Breast epithelium (tissue), 4 donors: ENCODE measurements around the gene GON4L. TPM values are rescaled to one million over a fixed set of nuclear protein-coding genes. Genes with fewer than 3 reads are reported as not detected.
"Not testable (repeated sequence)": the region's sequence is repeated elsewhere in the genome, so short reads cannot be mapped to it uniquely, and the experiment has no call there.

Experiments used
- DNase-seq, 2 donors: peaks; one replicate each; pipeline ENCODE4 v3.0.0-alpha.2; 2019; ENCODE audit warnings: low spot score in 2 of 2
- H3K27ac ChIP-seq, 2 donors: fragments of 200-600 bp; sonication (generic) in 1 of 2; one replicate each; pipeline ENCODE4 v1.5.1; 2016 to 2019; ENCODE audit warnings: mild to moderate bottlenecking in 1 of 2
- H3K27me3 ChIP-seq, 2 donors: fragments of 200-600 bp; sonication (generic) in 1 of 2; one replicate each; pipeline versions ENCODE4 v1.5.1 to v1.6.0; 2017 to 2019; ENCODE audit warnings: control low read depth in 1 of 2, mild to moderate bottlenecking in 1 of 2
- H3K36me3 ChIP-seq: fragments of 200-600 bp; one replicate; pipeline ENCODE4 v1.5.1; 2019
- H3K4me1 ChIP-seq, 2 donors: fragments of 200-600 bp; sonication (generic); one replicate each; pipeline ENCODE4 v1.5.1; 2016 to 2019; ENCODE audit warnings: control low read depth in 1 of 2
- H3K4me3 ChIP-seq, 3 donors: fragments of 200-600 bp; sonication (generic); 1 replicate in 2 of 3; 2 replicates in 1 of 3; pipeline ENCODE4 v1.5.1; 2016 to 2019; ENCODE audit warnings: mild to moderate bottlenecking in 3 of 3, moderate library complexity in 2 of 3
- H3K9me3 ChIP-seq, 2 donors: fragments of 200-600 bp; sonication (generic) in 1 of 2; one replicate each; pipeline ENCODE4 v1.5.1; 2016 to 2019; ENCODE audit warnings: control low read depth in 1 of 2
- CTCF ChIP-seq, 3 donors: fragments of 450-650 bp; IDR thresholded peaks; one replicate each; pipeline ENCODE4 v1.5.1; 2016 to 2017; ENCODE audit warnings: antibody characterized with exemption in 3 of 3, mild to moderate bottlenecking in 3 of 3, moderate library complexity in 3 of 3
- POLR2A ChIP-seq: fragments of 450-650 bp; IDR thresholded peaks from one replicate; pipeline ENCODE4 v1.6.1; 2016; ENCODE audit warnings: antibody characterized with exemption, mild to moderate bottlenecking, moderate library complexity
- POLR2AphosphoS5 ChIP-seq, 3 donors: sonication (generic); formaldehyde crosslinking; IDR thresholded peaks; one replicate each; pipeline ENCODE4 v1.6.1; 2017; ENCODE audit warnings: antibody characterized with exemption in 3 of 3
- intact Hi-C: fragments of 100-400 bp; cut with DNase I; formaldehyde crosslinking; loops from one replicate; pipeline ENCODE4 v1.15.1; 2023; ENCODE audit warnings: low total_unique reads
- total RNA-seq, 3 donors: library from RNA; depleted of rRNA; stranded (reverse); fragments of >200 nt; gene quantifications; one replicate each; pipeline ENCODE4 v1.1.0, GENCODE V29; 2016

The GON4L gene
- total RNA-seq, 3 donors from 2014 or later, result 33.3 to 56.4 (median 56.1) TPM

- DNase-seq, result no peak
- H3K27me3 ChIP-seq, result no peaks in the 10 kb centered on the region
- no peak for TF ChIP-seq POLR2A
- TF ChIP-seq POLR2AphosphoS5 (IDR thresholded peaks at IDR 0.05), result no peak
- TF ChIP-seq CTCF (IDR thresholded peaks at IDR 0.05), result no peak
- no peaks in the 10 kb centered on the region for H3K4me1 ChIP-seq
- no peak overlapping the region for H3K4me3 ChIP-seq
- H3K36me3 ChIP-seq, result peaks cover 5% of the 10 kb centered on the region
- intact Hi-C loops, result no loop called here
- H3K9me3 ChIP-seq, result no peaks in the 10 kb centered on the region
- no peak overlapping the region for H3K27ac ChIP-seq
Observed at GRCh38 chr1:155898888-155899287, 41.9 kb upstream of the GON4L start.

GRCh38 chr1:155897746-155898145, 40.7 kb upstream of the GON4L start:
- TF ChIP-seq CTCF (IDR thresholded peaks at IDR 0.05) (no peak), POLR2AphosphoS5 (IDR thresholded peaks at IDR 0.05) (no peak)
- H3K9me3 ChIP-seq, result no peaks in the 10 kb centered on the region
- DNase-seq, result no peak
- no peaks in the 10 kb centered on the region for H3K27me3 ChIP-seq
- peaks cover 5% of the 10 kb centered on the region for H3K36me3 ChIP-seq
- H3K4me3 ChIP-seq, result no peak overlapping the region
- intact Hi-C loops, result no loop called here
- no peaks in the 10 kb centered on the region for H3K4me1 ChIP-seq
- no peak overlapping the region for H3K27ac ChIP-seq

GRCh38 chr1:155896476-155896875, 39.5 kb upstream of the GON4L start:
- H3K27ac ChIP-seq, H3K9me3 ChIP-seq, H3K4me1 ChIP-seq, H3K27me3 ChIP-seq, H3K4me3 ChIP-seq, intact Hi-C loops, DNase-seq, H3K36me3 ChIP-seq: not testable (repeated sequence)

GRCh38 chr1:155895617-155896016, 38.6 kb upstream of the GON4L start:
- H3K27ac ChIP-seq, intact Hi-C loops, H3K36me3 ChIP-seq, H3K4me3 ChIP-seq, H3K9me3 ChIP-seq, H3K27me3 ChIP-seq, H3K4me1 ChIP-seq, DNase-seq: not testable (repeated sequence)

- Histone ChIP-seq H3K27me3 (no peaks in the 10 kb centered on the region), H3K27ac (peak overlapping the region; percentile 75 to 87), H3K36me3 (no peaks in the 10 kb centered on the region), H3K4me3 (peak overlapping the region in 1 of 3 donors; percentile 10), H3K9me3 (no peaks in the 10 kb centered on the region), H3K4me1 (no peaks in the 10 kb centered on the region)
- intact Hi-C loops, result no loop called here
- no peak for DNase-seq
- TF ChIP-seq CTCF (IDR thresholded peaks at IDR 0.05) (no peak), POLR2A (no peak), POLR2AphosphoS5 (IDR thresholded peaks at IDR 0.05) (no peak)
Observed at GRCh38 chr1:155893389-155894142, 36.6 kb upstream of the GON4L start.

- Histone ChIP-seq H3K27ac (peak overlapping the region; percentile 75 to 87), H3K27me3 (no peaks in the 10 kb centered on the region), H3K4me1 (no peaks in the 10 kb centered on the region), H3K9me3 (no peaks in the 10 kb centered on the region), H3K4me3 (peak overlapping the region in 1 of 3 donors; percentile 10), H3K36me3 (no peaks in the 10 kb centered on the region)
- no peak for DNase-seq
- TF ChIP-seq CTCF (IDR thresholded peaks at IDR 0.05) (no peak), POLR2A (no peak), POLR2AphosphoS5 (IDR thresholded peaks at IDR 0.05) (no peak)
- intact Hi-C loops, result no loop called here
Observed at GRCh38 chr1:155892796-155893195, 35.8 kb upstream of the GON4L start.
